HG02678 (cell line): ENCODE measurements around the gene HSD3B1.

Source experiments
- ATAC-seq: cut with Tn5 transposase; IDR thresholded peaks from one replicate; pipeline ENCODE4 v1.9.1; 2021; ENCODE audit warnings: mild to moderate bottlenecking, moderate library complexity; ENCODE audit not compliant: unreplicated experiment

The HSD3B1 gene

GRCh38 chr1:119506941-119507340 is at the start of gene HSD3B1:
Gene HSD3B1 (plus strand): TSS chr1:119507210. CDS start chr1:119507477, 267 bp downstream.
- ATAC-seq, result no peak

GRCh38 chr1:119462964-119463363 is 44.0 kb upstream of the HSD3B1 start:
- ATAC-seq, result no peak

- no peak for ATAC-seq
Observed at GRCh38 chr1:119463569-119463968, 43.4 kb upstream of the HSD3B1 start.

GRCh38 chr1:119466445-119466844 is 40.6 kb upstream of the HSD3B1 start:
- ATAC-seq, result no peak

GRCh38 chr1:119467219-119467618 is 39.8 kb upstream of the HSD3B1 start:
- no peak for ATAC-seq

GRCh38 chr1:119467857-119468668 is 38.9 kb upstream of the HSD3B1 start:
- no peak for ATAC-seq

- no peak for ATAC-seq
Observed at GRCh38 chr1:119469741-119470140, 37.3 kb upstream of the HSD3B1 start.

GRCh38 chr1:119470377-119470776 is 36.6 kb upstream of the HSD3B1 start:
- no peak for ATAC-seq

- ATAC-seq, result no peak
Observed at GRCh38 chr1:119470958-119471357, 36.1 kb upstream of the HSD3B1 start.

- ATAC-seq, result no peak
Observed at GRCh38 chr1:119471566-119471965, 35.4 kb upstream of the HSD3B1 start.

- ATAC-seq, result no peak
Observed at GRCh38 chr1:119472080-119472818, 34.8 kb upstream of the HSD3B1 start.

- no peak for ATAC-seq
Observed at GRCh38 chr1:119472819-119473175, 34.2 kb upstream of the HSD3B1 start.

- no peak for ATAC-seq
Observed at GRCh38 chr1:119475866-119476439, 31.1 kb upstream of the HSD3B1 start.

- no peak for ATAC-seq
Observed at GRCh38 chr1:119477710-119478109, 29.3 kb upstream of the HSD3B1 start.

GRCh38 chr1:119480175-119480574 is 26.8 kb upstream of the HSD3B1 start:
- ATAC-seq, result no peak

GRCh38 chr1:119481951-119482350 is 25.1 kb upstream of the HSD3B1 start:
- no peak for ATAC-seq

- ATAC-seq, result no peak
Observed at GRCh38 chr1:119482517-119483425, 24.2 kb upstream of the HSD3B1 start.

GRCh38 chr1:119483441-119484200 is 23.4 kb upstream of the HSD3B1 start:
- ATAC-seq, result no peak

GRCh38 chr1:119485201-119485600 is 21.8 kb upstream of the HSD3B1 start:
- no peak for ATAC-seq

GRCh38 chr1:119488216-119488615 is 18.8 kb upstream of the HSD3B1 start:
- no peak for ATAC-seq
